ENCODE data around the gene PSME3IP1.
"Not testable (repeated sequence)": the region's sequence is repeated elsewhere in the genome, so short reads cannot be mapped to it uniquely, and the experiment has no call there.

The PSME3IP1 gene

DNA sequence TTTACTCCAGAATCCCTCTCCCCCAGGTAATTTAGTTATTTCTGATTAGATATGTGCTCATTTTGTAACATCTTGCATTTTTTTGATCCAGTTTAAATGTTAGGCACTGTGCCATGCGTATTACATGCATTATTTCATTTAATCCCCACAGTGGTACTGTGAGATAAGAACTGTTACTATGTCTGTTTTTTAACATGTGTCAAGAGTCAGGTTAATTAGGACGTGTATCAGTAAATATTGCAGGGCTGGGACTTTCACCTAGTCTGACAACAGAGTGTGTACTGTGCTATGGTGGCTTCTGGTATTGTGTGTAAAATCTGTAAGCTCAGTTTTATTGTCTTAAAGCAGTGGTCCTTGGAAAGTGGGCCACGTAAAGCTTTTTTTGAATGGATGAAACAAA, 10.9 kb upstream of the PSME3IP1 start:
- no peak for DNase-seq (ENCODE audit: low read depth)

DNA sequence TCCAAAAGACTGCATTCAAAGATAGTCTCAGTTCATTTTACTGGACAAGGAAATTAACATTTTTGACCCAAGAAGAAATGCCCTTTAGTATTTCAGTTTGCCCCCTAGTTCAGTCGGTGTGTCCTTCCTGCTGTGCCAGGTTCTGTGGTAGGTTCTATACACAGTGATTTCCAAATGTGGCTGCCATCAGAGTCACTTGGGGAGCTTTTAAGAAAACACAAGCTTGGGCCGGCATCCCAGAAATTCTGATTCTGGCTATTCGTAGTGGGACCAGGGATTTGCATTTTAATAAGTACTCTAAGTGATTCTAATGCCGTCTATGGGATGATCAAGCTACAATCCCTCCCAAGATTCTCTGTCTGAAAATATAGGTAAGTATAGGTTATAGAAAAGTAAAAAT, 10.4 kb upstream of the PSME3IP1 start:
- DNase-seq (ENCODE audit: low read depth) = no peak

- DNase-seq (ENCODE audit: low read depth) = no peak
These were observed 8.7 kb upstream of the PSME3IP1 start for GRCh38 chr16:57194512-57194911.

DNA sequence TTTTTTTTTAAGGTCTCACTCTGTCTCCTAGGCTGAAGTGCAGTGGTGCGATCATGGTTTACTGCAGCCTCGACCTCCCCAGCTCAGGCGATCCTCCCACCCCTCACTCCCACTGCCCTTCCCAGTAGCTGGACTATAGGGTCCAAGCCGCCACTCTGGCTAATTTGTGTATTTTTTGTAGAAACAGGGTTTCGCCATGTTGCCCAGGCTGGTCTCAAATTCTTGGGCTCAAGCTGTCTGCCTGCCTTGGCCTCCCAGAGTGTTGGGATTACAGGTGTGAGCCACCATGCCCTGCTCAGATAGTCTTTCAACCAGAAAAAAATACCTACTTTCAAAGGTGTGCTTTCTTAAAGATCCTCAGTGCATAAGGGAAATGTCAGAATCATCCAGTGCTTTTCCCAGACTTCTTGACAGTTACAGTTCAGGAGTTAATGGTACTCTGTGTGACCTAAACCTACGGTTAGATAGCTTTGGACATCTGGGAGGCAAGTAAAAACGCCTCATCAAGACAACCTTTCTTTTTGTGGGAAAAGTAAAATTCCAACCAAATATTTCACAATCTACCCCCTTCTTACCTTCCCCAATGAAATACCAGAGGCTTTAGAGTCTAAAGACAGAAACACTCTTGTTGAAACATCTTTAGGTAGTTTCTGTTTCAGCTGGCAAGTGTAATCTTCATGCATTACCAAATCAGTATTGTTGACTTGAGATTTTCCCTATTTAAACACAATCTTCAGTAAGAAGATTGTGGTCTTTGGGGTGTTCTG, 7.1 kb upstream of the PSME3IP1 start:
- no peak for DNase-seq (ENCODE audit: low read depth)

DNA sequence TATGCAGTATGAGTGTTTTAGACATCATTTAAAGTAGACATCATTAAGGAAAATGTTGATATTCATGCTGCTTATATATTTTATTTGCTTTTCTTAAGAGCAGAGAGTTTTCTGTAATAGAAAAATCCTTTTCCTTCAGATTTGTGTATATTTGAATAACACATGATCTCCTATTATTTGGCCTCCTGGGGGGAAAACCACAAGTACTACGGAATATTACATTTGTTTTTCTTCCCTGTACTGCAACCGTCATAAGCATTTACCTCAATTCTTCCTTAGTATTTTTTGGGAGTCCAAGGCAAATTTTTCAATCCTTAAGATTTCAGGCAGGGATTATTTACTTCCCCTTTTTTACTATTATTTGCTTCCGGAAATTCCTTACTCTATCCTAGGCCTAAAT, 6.3 kb upstream of the PSME3IP1 start:
- DNase-seq (ENCODE audit: low read depth) = no peak

DNA sequence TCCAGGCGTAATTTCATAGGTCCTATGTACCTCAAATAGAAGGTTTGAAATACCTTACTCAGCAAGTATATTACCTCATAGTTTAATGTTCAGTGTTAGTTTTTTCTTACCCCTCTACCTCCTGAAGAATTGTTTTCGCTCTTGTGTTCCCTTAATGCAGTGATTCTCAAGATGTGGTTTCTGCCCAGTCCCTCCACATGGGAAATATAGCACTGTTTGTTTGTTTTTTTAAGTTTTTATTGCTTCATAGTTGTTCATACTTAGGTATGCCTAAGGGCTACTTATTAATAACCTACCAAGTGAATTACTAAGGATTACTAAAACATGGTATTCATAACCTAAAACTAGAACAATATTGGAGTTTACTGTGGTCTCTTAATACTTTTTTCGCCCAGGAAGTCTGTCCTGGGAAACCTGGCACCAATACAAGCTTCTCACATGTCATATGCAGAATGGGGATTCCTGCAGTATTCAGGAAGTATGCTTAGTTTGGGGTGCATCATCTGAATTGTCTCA, 5.3 kb upstream of the PSME3IP1 start:
- no peak for DNase-seq (ENCODE audit: low read depth)

DNA sequence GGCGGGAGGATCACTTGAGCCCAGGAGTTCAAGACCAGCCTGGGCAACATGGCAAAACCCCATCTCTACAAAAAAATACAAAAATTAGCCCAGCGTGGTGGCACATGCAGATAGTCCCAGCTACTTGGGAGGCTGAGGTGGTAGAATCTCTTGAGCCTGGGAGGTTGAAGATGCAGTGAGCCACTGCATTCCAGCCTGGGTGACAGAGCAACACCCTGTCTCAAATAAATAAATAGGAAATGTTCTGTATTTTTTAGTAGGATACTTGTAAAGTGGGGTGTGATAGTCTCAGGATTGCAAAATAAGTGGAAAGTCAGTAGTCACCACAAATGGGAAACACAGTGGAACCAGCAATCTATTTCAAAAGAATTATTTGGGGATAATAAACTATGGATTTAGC, 4.3 kb upstream of the PSME3IP1 start:
- DNase-seq (ENCODE audit: low read depth) = no peak

DNA sequence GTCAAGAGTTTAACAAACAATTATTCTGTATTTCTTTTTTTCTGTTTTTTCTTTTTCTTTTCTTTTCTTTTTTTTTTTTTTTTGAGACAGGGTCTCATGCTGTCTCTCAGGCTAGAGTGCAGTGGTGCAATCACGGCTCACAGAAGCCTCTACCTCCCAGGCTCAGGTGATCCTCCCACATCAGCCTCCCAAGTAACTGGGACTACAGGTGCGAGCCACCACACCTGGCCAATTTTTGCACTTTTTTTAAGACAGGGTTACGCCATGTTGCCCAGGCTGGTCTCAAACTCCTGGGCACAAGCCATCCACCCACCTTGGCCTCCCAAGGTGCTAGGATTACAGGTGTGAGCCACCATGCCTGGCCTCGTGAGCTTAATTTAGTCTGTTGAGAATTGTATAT, 3.7 kb upstream of the PSME3IP1 start:
- not testable (repeated sequence) for DNase-seq (ENCODE audit: low read depth)

DNA sequence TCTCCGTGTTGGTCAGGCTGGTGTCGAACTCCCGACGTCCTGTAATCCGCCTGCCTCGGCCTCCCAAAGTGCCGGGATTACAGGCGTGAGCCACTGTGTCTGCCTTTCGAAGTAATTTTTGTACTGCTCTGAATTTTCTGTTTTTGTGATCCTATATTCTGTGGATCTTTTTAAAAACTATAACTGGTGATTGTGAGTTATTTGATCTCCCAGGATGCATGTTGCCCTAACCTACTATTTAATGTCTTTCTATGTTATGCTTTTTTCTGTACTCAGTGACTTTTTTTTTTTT, 2.8 kb upstream of the PSME3IP1 start:
- no peak for DNase-seq (ENCODE audit: low read depth)

- DNase-seq (ENCODE audit: low read depth) = not testable (repeated sequence)
These were observed 2.3 kb upstream of the PSME3IP1 start for GRCh38 chr16:57187902-57188710.

DNA sequence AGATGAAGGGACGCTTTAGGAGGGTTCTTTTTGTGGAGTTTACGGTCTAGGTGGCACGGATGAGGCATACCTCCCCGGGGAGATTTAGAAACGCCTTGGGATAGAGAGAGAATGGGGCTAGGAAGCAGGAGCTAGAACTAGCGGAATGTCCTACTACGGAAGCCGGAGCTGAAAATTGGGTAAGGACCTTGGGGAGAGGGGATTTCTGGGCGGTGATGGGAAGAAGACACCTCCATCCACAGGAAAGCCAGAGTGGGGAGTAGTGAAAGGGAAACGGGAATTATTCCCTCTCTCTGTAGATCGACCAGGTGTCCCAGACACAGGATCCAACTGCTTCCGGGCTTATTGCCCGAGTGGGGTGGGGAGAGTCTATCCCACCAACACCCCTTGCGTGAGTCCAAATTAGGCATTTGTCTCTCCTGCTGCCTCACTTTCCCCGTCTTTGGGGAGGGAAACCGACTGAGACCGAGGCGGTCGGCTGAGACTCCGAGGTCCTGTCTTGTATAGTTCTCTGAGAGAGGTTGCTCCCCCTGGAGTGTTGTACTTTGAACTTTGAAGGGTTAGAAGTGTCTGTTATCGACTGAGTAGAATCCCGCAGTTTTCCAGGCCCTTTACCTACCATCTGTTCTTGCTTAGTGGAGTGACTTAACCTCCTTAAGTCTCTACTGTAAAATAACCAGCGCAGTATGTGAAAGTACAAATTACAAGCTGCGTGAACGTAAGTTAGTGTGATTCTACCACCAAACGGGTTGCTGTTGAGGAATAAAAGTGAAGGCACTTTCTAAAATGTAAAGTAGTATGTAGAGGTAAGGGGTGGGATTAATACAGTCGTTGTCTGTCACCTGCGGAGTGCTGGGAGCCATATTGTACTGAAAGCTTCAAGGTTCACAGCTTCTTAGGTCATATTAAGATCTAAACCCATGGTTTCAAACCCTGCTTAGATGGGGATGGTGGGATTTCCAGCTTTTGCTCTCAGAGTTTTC, 1.3 kb upstream of the PSME3IP1 start:
- DNase-seq (ENCODE audit: low read depth) = no peak

DNA sequence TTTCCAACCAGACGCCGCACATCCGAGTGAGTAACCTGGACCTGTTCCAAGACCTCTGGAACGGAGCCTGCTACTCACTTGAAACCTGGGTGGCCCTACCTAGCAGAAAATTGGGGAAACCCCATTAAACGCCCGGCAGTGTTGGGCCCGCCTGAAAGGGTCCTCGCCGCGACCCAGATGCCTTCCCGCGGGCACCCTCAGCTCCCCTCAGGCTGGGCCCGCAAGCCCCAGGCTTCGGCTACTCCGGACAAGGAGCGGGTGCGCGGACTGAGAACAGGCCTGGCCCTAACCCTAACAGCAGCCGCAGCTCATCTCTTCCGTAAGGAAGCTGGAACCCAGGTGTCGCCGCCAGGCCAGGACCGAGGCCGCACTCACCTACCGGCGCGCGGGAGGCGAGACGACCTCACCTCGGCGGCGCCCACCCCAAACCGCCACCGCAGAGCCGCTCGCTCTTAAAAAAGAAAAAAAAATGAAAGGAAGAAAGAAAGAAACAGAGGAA, 344 bp downstream of the PSME3IP1 start:
- peak; percentile 35 for DNase-seq (ENCODE audit: low read depth)

DNA sequence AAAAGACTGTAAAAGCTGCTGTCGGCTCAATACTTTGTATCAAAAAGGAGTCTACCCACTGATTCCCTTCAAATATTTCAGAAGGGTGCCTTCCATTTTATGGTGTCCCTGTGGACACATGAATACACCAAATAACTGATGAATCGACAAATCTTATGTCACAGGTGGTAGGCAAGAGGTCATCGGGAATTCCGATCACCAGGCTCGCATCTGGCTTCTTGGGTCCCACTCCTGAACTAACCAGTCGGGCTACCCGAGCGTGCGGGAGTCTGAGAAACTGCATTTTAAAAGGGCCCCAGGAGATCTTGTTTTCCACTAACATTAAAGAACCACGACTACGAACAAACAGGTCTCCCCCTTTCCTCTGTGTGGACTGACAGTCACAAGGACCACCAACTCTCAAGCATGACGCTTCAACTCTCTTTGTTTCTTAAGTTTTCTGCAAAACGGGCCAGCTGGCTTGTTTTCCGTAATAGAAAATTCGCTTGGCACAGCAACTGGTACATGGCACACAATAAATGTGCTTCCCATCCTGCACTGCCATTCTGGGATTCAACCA, 873 bp downstream of the PSME3IP1 start:
- DNase-seq (ENCODE audit: low read depth) = no peak

DNA sequence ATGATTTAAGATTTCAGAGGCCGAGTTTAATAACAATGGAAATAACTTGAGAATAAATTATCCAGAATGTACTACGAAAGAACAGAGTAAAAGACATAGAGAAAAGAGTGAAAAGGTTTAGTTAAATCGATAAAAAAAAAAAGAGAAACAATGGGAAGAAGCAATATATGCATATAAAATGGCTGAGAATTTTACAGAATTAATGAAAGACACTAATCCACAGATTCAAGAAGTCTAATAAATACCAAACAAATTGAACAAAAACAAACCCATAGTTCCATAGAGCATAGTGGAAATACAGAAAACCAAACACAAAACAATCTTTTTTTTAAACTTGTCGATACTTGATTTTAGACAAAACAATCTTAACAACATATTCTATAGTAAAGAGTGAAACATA, 1.7 kb downstream of the PSME3IP1 start:
- DNase-seq (ENCODE audit: low read depth) = no peak

GRCh38 chr16:57179215-57179828, 6.5 kb downstream of the PSME3IP1 start:
- no peak for DNase-seq (ENCODE audit: low read depth)

- DNase-seq (ENCODE audit: low read depth) = no peak
These were observed 7.0 kb downstream of the PSME3IP1 start for GRCh38 chr16:57178793-57179212.

DNA sequence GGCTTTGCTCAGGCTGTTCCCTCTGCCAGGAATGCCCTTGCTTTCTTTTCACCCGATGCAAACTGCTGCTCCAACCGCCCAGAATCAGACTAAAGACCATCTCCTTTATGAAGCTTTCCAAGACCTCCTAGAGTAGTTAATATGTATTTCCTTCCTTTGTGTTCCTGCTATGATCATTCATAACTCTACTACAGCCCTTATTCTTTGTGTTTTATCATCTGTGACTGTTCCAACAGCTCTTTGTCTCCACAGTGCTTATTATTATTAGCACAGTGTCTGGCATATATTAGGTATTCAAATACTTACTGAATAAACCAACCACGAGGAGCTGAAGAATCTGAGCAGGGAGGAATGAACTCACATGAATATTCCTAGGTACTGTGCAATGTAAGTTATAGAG, 7.6 kb downstream of the PSME3IP1 start:
- no peak for DNase-seq (ENCODE audit: low read depth)

- DNase-seq (ENCODE audit: low read depth) = no peak
These were observed 9.9 kb downstream of the PSME3IP1 start for GRCh38 chr16:57175896-57176295.

DNA sequence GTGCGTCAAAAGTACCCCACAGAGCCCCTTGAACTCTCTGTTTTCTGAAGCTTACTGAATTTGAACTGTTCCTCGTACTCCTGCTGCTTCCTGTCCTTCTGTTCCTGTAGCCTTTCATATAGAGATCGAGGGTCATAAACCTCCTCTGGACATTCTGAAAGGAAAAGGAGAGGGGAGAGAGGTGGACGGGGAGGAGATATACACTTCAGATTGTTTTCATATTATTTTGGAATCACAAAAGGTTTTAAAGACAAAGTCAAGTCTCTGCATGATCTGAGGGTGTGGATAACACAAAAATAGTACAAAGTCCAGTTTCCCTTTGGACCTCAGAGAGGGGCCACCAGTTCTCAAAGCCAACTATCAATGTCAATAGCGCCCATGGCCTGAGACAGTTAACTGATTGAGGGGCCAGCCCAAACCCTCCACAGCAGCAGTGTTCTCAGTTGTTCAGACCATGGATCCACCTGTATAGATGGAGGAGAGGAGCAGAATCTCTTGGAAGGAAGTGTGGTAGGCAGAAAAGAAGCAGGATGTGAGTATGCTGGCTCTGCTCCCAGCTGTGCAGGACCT, 13.0 kb downstream of the PSME3IP1 start:
- DNase-seq (ENCODE audit: low read depth) = no peak

DNA sequence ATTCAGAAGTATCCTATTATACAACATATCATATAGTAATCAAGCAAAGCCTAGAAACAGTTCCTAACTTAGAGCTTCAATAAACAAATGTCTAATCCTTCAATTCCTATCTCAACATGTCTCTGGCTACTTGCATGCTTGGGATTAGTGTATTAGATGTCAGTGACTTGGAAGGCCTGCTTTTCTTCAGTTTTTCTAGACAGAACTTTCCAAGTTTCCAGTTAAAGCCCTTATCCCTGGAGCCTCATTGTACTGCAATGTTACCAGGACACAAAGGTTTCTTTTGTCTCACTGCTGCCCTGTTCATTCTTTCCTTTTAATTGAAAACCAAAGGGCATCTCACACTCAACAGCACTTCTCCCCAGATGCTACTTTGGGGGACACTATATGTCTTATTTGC, 16.5 kb downstream of the PSME3IP1 start:
- DNase-seq (ENCODE audit: low read depth) = no peak

DNA sequence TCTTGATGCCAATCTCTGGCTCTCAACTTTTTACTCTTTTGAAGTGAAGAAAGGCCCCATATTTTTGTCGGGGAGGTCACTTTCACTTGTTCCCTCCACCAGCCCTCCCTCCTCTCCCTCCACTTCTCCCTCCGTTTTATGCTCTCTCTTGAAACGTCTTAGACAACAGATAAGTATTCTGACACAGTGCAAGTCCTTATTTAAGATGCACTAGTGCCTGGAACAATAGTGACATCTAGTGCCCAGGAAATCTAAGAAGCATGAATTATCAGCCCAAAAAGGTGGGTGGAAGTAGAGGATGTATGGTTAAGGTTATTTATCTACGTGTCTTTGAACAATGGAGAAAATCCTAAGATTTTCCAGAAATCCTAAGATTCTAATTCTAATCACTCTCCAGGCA, 17.9 kb downstream of the PSME3IP1 start:
- no peak for DNase-seq (ENCODE audit: low read depth)
